Caco-2 (cell line): ENCODE data around the gene ENTR1. TPM values are rescaled to one million over a fixed set of nuclear protein-coding genes. Genes with fewer than 3 reads are reported as not detected.

Experiments used
- BruUV-seq: library from RNA; stranded (reverse); fragments of 400-500 nt; replicated peaks from 2 replicates; lab custom pipeline; 2021; lab: Mats Ljungman, UMichigan
- CTCF ChIA-PET: fragments of 300-600 bp; sonication (Branson Sonifier 250); formaldehyde crosslinking; loops from one replicate; lab custom pipeline; 2022; ENCODE audit warnings: antibody characterized with exemption; lab: Charles Lee
- POLR2A ChIA-PET: fragments of 300-600 bp; sonication (Branson Sonifier 250); formaldehyde crosslinking; loops from one replicate; lab custom pipeline; 2022; ENCODE audit warnings: antibody characterized with exemption; lab: Charles Lee
- DNase-seq, 2 experiments: peaks; one replicate each; pipeline versions ENCODE4 v3.0.0 to v3.0.0-alpha.2; 2020 to 2022
- H3K27me3 ChIP-seq: replicated peaks from 2 replicates; pipeline ENCODE4 v1.6.0; 2011; ENCODE audit warnings: low read length; ENCODE audit not compliant: control insufficient read depth, insufficient read depth
- H3K36me3 ChIP-seq: 2 replicates; pipeline ENCODE4 v1.5.1; 2011; ENCODE audit warnings: low read length; ENCODE audit not compliant: control insufficient read depth, insufficient read depth
- H3K4me1 ChIP-seq: fragments of 250-450 bp; sonication (Bioruptor Pico); 2 replicates; pipeline ENCODE4 v1.5.1; 2020; ENCODE audit warnings: mild to moderate bottlenecking
- H3K4me3 ChIP-seq: 2 replicates; pipeline ENCODE4 v1.5.1; 2011; ENCODE audit warnings: low read depth, mild to moderate bottlenecking, control low read depth, low read length
- H3K9me3 ChIP-seq: fragments of 250-450 bp; sonication (Bioruptor Pico); 2 replicates; pipeline ENCODE4 v1.5.1; 2020; ENCODE audit warnings: mild to moderate bottlenecking, moderate library complexity
- H3K27ac Mint-ChIP-seq: one replicate; pipeline ENCODE4 v1.8.0; 2022; ENCODE audit warnings: mixed read lengths; ENCODE audit not compliant: unreplicated experiment
- H3K27me3 Mint-ChIP-seq: one replicate; pipeline ENCODE4 v1.8.0; 2022; ENCODE audit warnings: mixed read lengths; ENCODE audit not compliant: insufficient read depth, unreplicated experiment
- H3K36me3 Mint-ChIP-seq: one replicate; pipeline ENCODE4 v1.8.0; 2022; ENCODE audit warnings: mild to moderate bottlenecking, mixed read lengths; ENCODE audit not compliant: insufficient read depth, unreplicated experiment
- H3K4me1 Mint-ChIP-seq: one replicate; pipeline ENCODE4 v1.8.0; 2022; ENCODE audit warnings: low read depth, mixed read lengths; ENCODE audit not compliant: unreplicated experiment
- H3K4me3 Mint-ChIP-seq: one replicate; pipeline ENCODE4 v1.8.0; 2022; ENCODE audit warnings: mild to moderate bottlenecking, moderate library complexity, mixed read lengths; ENCODE audit not compliant: unreplicated experiment
- H3K9me3 Mint-ChIP-seq: one replicate; pipeline ENCODE4 v1.8.0; 2022; ENCODE audit warnings: mixed read lengths; ENCODE audit not compliant: unreplicated experiment
- CTCF ChIP-seq, 2 experiments: fragments of 200-600 bp in 1 of 2; IDR thresholded peaks; 1 replicate in 1 of 2; 2 replicates in 1 of 2; pipeline versions ENCODE4 v1.5.1 to v1.8.0; 2011 to 2022; ENCODE audit warnings: antibody characterized with exemption in 1 of 2, control low read depth in 1 of 2, inconsistent platforms in 1 of 2, low read depth in 1 of 2, low read length in 1 of 2, mild to moderate bottlenecking in 1 of 2, moderate library complexity in 1 of 2; ENCODE audit not compliant: insufficient read depth in 1 of 2, severe bottlenecking in 1 of 2, unreplicated experiment in 1 of 2
- intact Hi-C: fragments of 100-400 bp; cut with micrococcal nuclease; formaldehyde crosslinking; loops from one replicate; pipeline ENCODE4 v1.10.0; 2022; ENCODE audit not compliant: unreplicated experiment
- total RNA-seq: library from RNA; stranded (reverse); gene quantifications from 2 replicates; pipeline ENCODE4 v1.2.3, GENCODE V29; 2022

ENTR1 gene
- total RNA-seq, 1 experiment from 2014 or later = 85.2 TPM

DNA sequence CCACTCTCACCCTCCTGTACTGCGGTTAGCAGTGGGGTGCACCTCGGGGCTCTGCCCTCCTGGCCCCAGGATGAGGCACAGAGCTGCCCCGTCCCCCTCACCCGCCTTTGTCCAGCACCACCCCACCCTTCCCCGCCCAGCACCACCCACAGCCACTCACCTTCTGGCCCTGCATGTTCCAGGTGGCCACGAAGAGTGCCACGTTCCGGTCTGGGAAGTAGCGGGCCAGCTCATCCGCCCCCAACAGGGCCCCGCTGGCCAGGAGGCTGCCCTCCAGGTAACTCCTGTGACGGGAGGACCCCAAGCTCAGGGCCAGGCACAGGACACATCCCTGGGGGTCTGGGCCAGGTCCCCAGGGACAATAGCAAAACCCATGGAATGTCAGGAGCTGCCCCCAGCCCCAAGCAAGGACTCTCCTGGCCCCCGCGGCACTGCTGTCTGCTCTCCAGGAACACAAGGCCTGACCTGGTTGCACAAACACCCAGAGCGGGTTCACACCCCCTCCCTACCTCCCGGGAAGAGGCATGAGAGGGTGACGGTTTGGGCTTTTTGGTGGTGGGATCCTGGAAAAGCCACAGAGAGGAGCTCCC is 24.3 kb upstream of the ENTR1 start:
- no peaks in the 10 kb centered on the region for H3K36me3 ChIP-seq
- POLR2A ChIA-PET = no interaction called here

DNA sequence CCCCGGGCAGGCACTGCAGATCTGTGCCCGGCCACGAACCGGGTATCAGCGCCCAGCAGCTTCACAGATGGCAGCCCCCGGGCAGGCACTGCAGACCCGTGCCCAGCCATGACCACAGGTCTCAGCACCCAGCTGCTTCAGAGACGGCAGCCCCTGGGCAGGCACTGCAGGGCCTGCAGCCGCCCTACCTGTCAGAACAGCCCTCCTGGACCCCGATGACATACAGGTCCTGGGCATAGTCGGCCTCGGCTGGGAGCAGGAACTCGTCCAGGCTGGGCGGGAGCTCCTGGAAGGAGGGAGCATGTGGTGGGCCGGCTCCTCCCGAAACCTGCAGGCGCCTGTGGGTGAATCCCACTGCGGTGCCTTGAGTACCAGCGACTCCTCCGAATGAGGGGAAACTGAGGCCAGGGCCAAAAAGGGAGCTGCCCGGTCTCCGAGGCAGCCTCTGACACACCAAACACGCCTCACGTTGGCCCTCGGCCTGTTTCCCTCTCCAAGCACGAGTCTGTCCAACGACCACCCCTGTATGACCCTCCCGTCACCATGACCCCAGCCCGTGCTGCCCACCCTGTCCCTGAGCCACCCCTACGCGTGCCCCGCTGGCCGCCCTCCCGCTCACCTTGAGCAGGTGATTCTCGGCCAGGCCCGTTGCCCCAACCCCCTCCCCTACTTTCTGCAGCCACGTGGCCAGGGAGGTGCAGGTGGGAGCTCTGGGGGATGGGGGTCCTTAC is 23.6 kb upstream of the ENTR1 start:
- H3K4me3 ChIP-seq = no peak overlapping the region
- H3K4me3 Mint-ChIP-seq = no peak overlapping the region
- no TSS peak for BruUV-seq
- peaks cover 7% of the 10 kb centered on the region for H3K4me1 Mint-ChIP-seq
- intact Hi-C loops = no loop called here
- CTCF ChIA-PET = no interaction called here
- H3K9me3 Mint-ChIP-seq = no peaks in the 10 kb centered on the region
- TF ChIP-seq CTCF (IDR thresholded peaks at IDR 0.05; ENCODE audit: insufficient read depth in 1 of 2, low read depth in 1 of 2, low read length in 1 of 2, severe bottlenecking in 1 of 2, unreplicated experiment in 1 of 2) = no peak
- peaks cover 8% of the 10 kb centered on the region for H3K4me1 ChIP-seq
- no peaks in the 10 kb centered on the region for H3K27me3 ChIP-seq
- no peak for DNase-seq
- H3K36me3 Mint-ChIP-seq = peaks cover 28% of the 10 kb centered on the region
- H3K9me3 ChIP-seq = no peaks in the 10 kb centered on the region
- POLR2A ChIA-PET = no interaction called here
- no peaks in the 10 kb centered on the region for H3K27me3 Mint-ChIP-seq
- peaks cover 1% of the 10 kb centered on the region; the same call in 1 of the 2 replicates for H3K36me3 ChIP-seq
- no peak overlapping the region for H3K27ac Mint-ChIP-seq

More for the DNA sequence above, 24.3 kb upstream of the ENTR1 start:
- Mint-ChIP-seq H3K9me3 (no peaks in the 10 kb centered on the region), H3K27me3 (no peaks in the 10 kb centered on the region), H3K4me1 (peaks cover 7% of the 10 kb centered on the region), H3K36me3 (peaks cover 23% of the 10 kb centered on the region), H3K27ac (no peak overlapping the region), H3K4me3 (no peak overlapping the region)
- no peak for TF ChIP-seq CTCF (IDR thresholded peaks at IDR 0.05; ENCODE audit: insufficient read depth in 1 of 2, low read depth in 1 of 2, low read length in 1 of 2, severe bottlenecking in 1 of 2, unreplicated experiment in 1 of 2)
- BruUV-seq = no TSS peak
- H3K4me1 ChIP-seq = peaks cover 8% of the 10 kb centered on the region
- H3K4me3 ChIP-seq = no peak overlapping the region
- CTCF ChIA-PET = no interaction called here
- no peaks in the 10 kb centered on the region for H3K9me3 ChIP-seq
- intact Hi-C loops = no loop called here
- no peaks in the 10 kb centered on the region for H3K27me3 ChIP-seq
- no peak for DNase-seq

- BruUV-seq = no TSS peak
- Mint-ChIP-seq H3K4me3 (no peak overlapping the region), H3K27me3 (no peaks in the 10 kb centered on the region), H3K27ac (no peak overlapping the region), H3K36me3 (peaks cover 30% of the 10 kb centered on the region), H3K4me1 (peaks cover 7% of the 10 kb centered on the region), H3K9me3 (no peaks in the 10 kb centered on the region)
- intact Hi-C loops = no loop called here
- peaks cover 1% of the 10 kb centered on the region; the same call in 1 of the 2 replicates for H3K36me3 ChIP-seq
- no peak overlapping the region for H3K4me3 ChIP-seq
- no peaks in the 10 kb centered on the region for H3K9me3 ChIP-seq
- no peaks in the 10 kb centered on the region for H3K27me3 ChIP-seq
- no peak for DNase-seq
- H3K4me1 ChIP-seq = peaks cover 8% of the 10 kb centered on the region
- CTCF ChIA-PET = no interaction called here
- no peak for TF ChIP-seq CTCF (IDR thresholded peaks at IDR 0.05; ENCODE audit: insufficient read depth in 1 of 2, low read depth in 1 of 2, low read length in 1 of 2, severe bottlenecking in 1 of 2, unreplicated experiment in 1 of 2)
- POLR2A ChIA-PET = no interaction called here
Observed at GRCh38 chr9:136433043-136433715, 22.8 kb upstream of the ENTR1 start.
